Testis (tissue), 3 donors: Measurements from ENCODE around the gene FER1L5. TPM values are rescaled to one million over a fixed set of nuclear protein-coding genes. Genes with fewer than 3 reads are reported as not detected.

Experiments used
- DNase-seq: peaks from one replicate; pipeline ENCODE4 v3.0.0-alpha.2; 2019
- H3K27ac ChIP-seq, 2 donors: fragments of 200-600 bp; sonication (generic); one replicate each; pipeline ENCODE4 v1.5.1; 2019
- H3K27me3 ChIP-seq: fragments of 200-600 bp; sonication (generic); one replicate; pipeline ENCODE4 v1.5.1; 2019
- H3K36me3 ChIP-seq: fragments of 200-600 bp; sonication (generic); one replicate; pipeline ENCODE4 v1.5.1; 2017; ENCODE audit warnings: low read depth; ENCODE audit errors: missing control alignments
- H3K4me1 ChIP-seq: fragments of 200-600 bp; sonication (generic); one replicate; pipeline ENCODE4 v1.5.1; 2019
- H3K4me3 ChIP-seq, 2 donors: fragments of 200-600 bp; sonication (generic); one replicate each; pipeline ENCODE4 v1.5.1; 2017 to 2019
- H3K9me3 ChIP-seq: fragments of 200-600 bp; sonication (generic); one replicate; pipeline ENCODE4 v1.5.1; 2017
- CTCF ChIP-seq, 3 experiments: fragments of 450-650 bp in 2 of 3; fragments of 200-600 bp in 1 of 3; sonication (generic) in 1 of 3; IDR thresholded peaks; one replicate each; pipeline ENCODE4 v1.5.1; 2016 to 2019; ENCODE audit warnings: antibody characterized with exemption in 3 of 3, mild to moderate bottlenecking in 2 of 3, moderate library complexity in 1 of 3
- POLR2A ChIP-seq: fragments of 450-650 bp; IDR thresholded peaks from one replicate; pipeline ENCODE4 v1.6.1; 2017; ENCODE audit warnings: antibody characterized with exemption, mild to moderate bottlenecking, moderate library complexity
- WGBS, 2 donors: methylation state at CpG; one replicate each; pipeline ENCODE4 v1.1.5; 2018; 5-methylcytosine and 5-hydroxymethylcytosine counted together
- intact Hi-C: fragments of 100-400 bp; cut with DNase I; formaldehyde crosslinking; loops from one replicate; pipeline ENCODE4 v1.15.1; 2023; ENCODE audit warnings: low total_unique reads
- polyA plus RNA-seq: library from polyadenylated mRNA; stranded (reverse); fragments of 350-450 nt; fragmentation: Illumina TruSeq; extraction: RNeasy Lipid Tissue Mini Kit (QIAGEN cat#74804); gene quantifications from one replicate; pipeline ENCODE4 v1.2.3, GENCODE V29; 2014; ENCODE audit warnings: low read depth, low replicate concordance; ENCODE audit not compliant: insufficient read depth
- total RNA-seq, 2 donors: library from RNA; depleted of rRNA; stranded (reverse); fragments of >200 nt; gene quantifications; one replicate each; pipeline ENCODE4 v1.2.3, GENCODE V29; 2016

FER1L5 gene
- total and polyA plus RNA-seq, 3 donors from 2014 or later, result 7.1 to 15.3 (median 15.0) TPM

GRCh38 chr2:96683972-96684820 lies 41.6 kb downstream of the FER1L5 start:
- no peaks in the 10 kb centered on the region for H3K9me3 ChIP-seq
- 82 to 87% methylated on average over 12 to 13 of the region's 13 CpGs for WGBS, 2 donors
- no peak overlapping the region for H3K4me3 ChIP-seq
- intact Hi-C loops, result no loop called here
- no peaks in the 10 kb centered on the region for H3K36me3 ChIP-seq
- DNase-seq, result no peak
- no peak overlapping the region for H3K27ac ChIP-seq
- H3K27me3 ChIP-seq, result no peaks in the 10 kb centered on the region
- no peak for TF ChIP-seq CTCF (IDR thresholded peaks at IDR 0.05)
- no peak for TF ChIP-seq POLR2A
- peaks cover 15% of the 10 kb centered on the region for H3K4me1 ChIP-seq

GRCh38 chr2:96684883-96685576 lies 42.5 kb downstream of the FER1L5 start:
- H3K4me1 ChIP-seq, result peaks cover 15% of the 10 kb centered on the region
- no peaks in the 10 kb centered on the region for H3K27me3 ChIP-seq
- intact Hi-C loops, result no loop called here
- H3K4me3 ChIP-seq, result no peak overlapping the region
- no peak for TF ChIP-seq POLR2A
- no peak for TF ChIP-seq CTCF (IDR thresholded peaks at IDR 0.05)
- no peaks in the 10 kb centered on the region for H3K9me3 ChIP-seq
- no peaks in the 10 kb centered on the region for H3K36me3 ChIP-seq
- H3K27ac ChIP-seq, result no peak overlapping the region
- DNase-seq, result no peak
- WGBS, 2 donors, result 49 to 71% methylated on average over 10 to 14 of the region's 16 CpGs

- Histone ChIP-seq H3K27ac (no peak overlapping the region), H3K27me3 (no peaks in the 10 kb centered on the region), H3K36me3 (no peaks in the 10 kb centered on the region), H3K9me3 (no peaks in the 10 kb centered on the region), H3K4me3 (no peak overlapping the region), H3K4me1 (peaks cover 15% of the 10 kb centered on the region)
- intact Hi-C loops, result no loop called here
- no peak for DNase-seq
- 37 to 56% methylated on average over 3 to 19 of the region's 19 CpGs for WGBS, 2 donors
- TF ChIP-seq POLR2A (no peak), CTCF (IDR thresholded peaks at IDR 0.05) (no peak)
Measured at GRCh38 chr2:96685577-96686459, 43.3 kb downstream of the FER1L5 start.

DNA sequence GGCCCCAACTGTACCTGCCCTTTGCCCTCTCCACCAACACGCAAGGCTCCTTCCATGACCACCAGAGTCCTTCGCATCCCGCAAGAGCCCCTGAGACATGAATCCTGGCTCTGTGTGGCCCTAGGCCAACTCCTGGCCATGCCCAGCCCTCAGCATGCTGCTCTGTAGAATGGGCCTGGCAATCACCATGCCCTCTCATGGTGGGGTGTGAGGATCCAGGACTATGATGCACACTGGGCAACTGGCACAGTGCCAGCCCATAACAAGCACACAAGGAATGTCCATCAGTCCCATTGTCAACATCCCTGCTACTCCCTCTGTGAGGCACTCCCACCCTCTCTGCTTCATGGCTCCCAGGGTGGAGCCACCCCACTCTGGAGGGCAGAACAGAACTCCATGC lies 44.7 kb downstream of the FER1L5 start:
- Histone ChIP-seq H3K4me3 (no peak overlapping the region), H3K9me3 (no peaks in the 10 kb centered on the region), H3K27ac (no peak overlapping the region), H3K4me1 (peaks cover 15% of the 10 kb centered on the region), H3K36me3 (no peaks in the 10 kb centered on the region), H3K27me3 (no peaks in the 10 kb centered on the region)
- intact Hi-C loops, result no loop called here
- WGBS, 2 donors, result 89 to 96% methylated on average over 3 of the region's 3 CpGs
- no peak for DNase-seq
- TF ChIP-seq CTCF (IDR thresholded peaks at IDR 0.05) (no peak), POLR2A (no peak)
